ENCODE measurements around the gene PHACTR1.

DNA sequence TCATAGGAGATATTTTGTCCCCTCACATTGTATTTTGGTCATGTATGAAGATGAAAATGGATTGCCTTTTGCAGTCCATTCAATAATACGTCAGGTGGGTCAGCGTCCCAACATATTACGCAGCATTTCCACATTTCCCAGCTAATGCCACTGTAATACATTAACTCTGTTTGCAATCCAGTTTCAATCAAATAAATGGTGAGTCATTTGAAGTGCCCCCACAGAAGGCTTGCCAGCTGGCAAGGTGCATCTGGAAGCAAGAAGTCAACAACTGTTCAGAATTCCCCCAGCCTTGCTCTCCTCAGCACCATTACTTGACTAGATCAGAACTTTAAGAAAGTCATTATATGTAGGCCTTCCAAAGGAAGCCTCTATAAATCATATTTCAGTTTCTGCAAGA is 50.4 kb downstream of the PHACTR1 start:
- TF ChIP-seq, protein P1, sequence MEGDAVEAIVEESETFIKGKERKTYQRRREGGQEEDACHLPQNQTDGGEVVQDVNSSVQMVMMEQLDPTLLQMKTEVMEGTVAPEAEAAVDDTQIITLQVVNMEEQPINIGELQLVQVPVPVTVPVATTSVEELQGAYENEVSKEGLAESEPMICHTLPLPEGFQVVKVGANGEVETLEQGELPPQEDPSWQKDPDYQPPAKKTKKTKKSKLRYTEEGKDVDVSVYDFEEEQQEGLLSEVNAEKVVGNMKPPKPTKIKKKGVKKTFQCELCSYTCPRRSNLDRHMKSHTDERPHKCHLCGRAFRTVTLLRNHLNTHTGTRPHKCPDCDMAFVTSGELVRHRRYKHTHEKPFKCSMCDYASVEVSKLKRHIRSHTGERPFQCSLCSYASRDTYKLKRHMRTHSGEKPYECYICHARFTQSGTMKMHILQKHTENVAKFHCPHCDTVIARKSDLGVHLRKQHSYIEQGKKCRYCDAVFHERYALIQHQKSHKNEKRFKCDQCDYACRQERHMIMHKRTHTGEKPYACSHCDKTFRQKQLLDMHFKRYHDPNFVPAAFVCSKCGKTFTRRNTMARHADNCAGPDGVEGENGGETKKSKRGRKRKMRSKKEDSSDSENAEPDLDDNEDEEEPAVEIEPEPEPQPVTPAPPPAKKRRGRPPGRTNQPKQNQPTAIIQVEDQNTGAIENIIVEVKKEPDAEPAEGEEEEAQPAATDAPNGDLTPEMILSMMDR (IDR thresholded peaks at IDR 0.05) = no peak
- no peak for TF ChIP-seq POLR2A (IDR thresholded peaks at IDR 0.05)
